D721Med (cell line): Measurements from ENCODE around the gene IFNA14.
"Not testable (repeated sequence)": the region's sequence is repeated elsewhere in the genome, so short reads cannot be mapped to it uniquely, and the experiment has no call there.

Experiments
- DNase-seq: peaks from one replicate; pipeline ENCODE4 v3.0.0; 2011; ENCODE audit warnings: low spot score; ENCODE audit not compliant: insufficient read length
- FAIRE-seq: peaks from 2 replicates; lab custom pipeline; 2011; peaks lifted over from hg19 to GRCh38; lab: Jason Lieb, UNC
- CTCF ChIP-seq: IDR thresholded peaks from 2 replicates; pipeline ENCODE4 v1.5.1; 2012; ENCODE audit warnings: mild to moderate bottlenecking, control low read depth; ENCODE audit not compliant: insufficient read depth; ENCODE audit errors: missing control alignments

Gene IFNA14

DNA sequence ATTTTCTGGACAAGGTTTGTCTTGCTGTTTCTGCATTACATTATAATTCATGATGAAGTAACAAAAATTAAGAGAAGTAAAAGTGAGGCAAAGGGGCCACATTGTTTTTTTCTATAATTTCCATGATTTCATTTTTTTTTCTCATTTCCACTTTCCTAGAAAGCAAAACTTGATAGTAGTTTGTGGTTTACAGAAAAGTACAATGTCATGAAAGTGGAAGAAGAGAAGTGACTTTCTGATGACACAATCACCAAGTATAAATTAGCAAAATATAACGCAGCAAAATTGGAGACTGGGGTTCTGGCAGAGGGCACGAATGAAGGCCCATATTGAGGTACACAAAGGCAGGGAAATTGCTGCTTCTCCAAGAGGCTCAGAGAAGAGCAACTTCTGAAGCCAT, 5.0 kb upstream of the IFNA14 start:
- FAIRE-seq (no peak), DNase-seq (no peak)
- no peak for TF ChIP-seq CTCF

GRCh38 chr9:21236360-21236714, 3.5 kb downstream of the IFNA14 start:
- not testable (repeated sequence) for DNase-seq, FAIRE-seq

- TF ChIP-seq CTCF = peak; percentile 72
- FAIRE-seq, DNase-seq: not testable (repeated sequence)
Observed at GRCh38 chr9:21235468-21236359, 4.1 kb downstream of the IFNA14 start.

- FAIRE-seq = no peak
- no peak for TF ChIP-seq CTCF
- DNase-seq = no peak
Observed at GRCh38 chr9:21234153-21234687, 5.6 kb downstream of the IFNA14 start.

- TF ChIP-seq CTCF = no peak
- DNase-seq (no peak), FAIRE-seq (no peak)
Observed at GRCh38 chr9:21233258-21233657, 6.5 kb downstream of the IFNA14 start.

DNA sequence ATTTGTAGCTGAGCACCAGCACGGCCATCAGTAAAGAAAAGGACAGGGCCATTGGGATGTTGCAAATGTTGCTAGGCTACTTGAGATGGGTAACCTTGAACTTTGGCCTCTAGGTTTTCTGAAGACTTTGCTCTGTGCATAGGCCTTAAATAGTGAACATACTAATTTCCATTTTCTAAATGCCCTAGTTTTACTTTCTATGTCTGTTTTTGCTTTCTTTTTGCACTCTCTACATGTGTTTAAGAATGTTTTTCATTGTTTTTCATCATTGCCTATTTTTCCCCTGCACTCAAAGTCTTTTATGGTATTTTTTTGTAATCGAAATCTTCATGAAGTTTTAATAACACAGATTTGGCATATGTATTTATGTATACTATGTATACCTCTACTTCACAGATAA, 11.7 kb downstream of the IFNA14 start, which contains the start of gene IFNA17:
Gene IFNA17, minus strand, starts transcription at position 101 of the 400 bp plus-strand sequence. Its CDS starts 49 bp downstream, at position 52.
- DNase-seq (no peak), FAIRE-seq (no peak)
- TF ChIP-seq CTCF = no peak

- not testable (repeated sequence) for FAIRE-seq, DNase-seq
Observed at GRCh38 chr9:21217211-21217610, 22.6 kb downstream of the IFNA14 start, which contains the start of gene IFNA16. Gene IFNA16, minus strand, starts transcription at chr9:21217311. Its CDS starts 6 bp downstream, at chr9:21217305.
